Anterior cingulate cortex (tissue), 58 donors: ENCODE data around the gene CCT6A.
"Not testable (repeated sequence)": the region's sequence is repeated elsewhere in the genome, so short reads cannot be mapped to it uniquely, and the experiment has no call there.

Experiments used
- DNase-seq, 58 donors: peaks; one replicate each; lab custom pipeline; 2025; lab: John Stamatoyannopoulos, UW

The CCT6A gene

GRCh38 chr7:56051339-56052191 is at the start of gene CCT6A, which contains the start of gene PSPH:
CCT6A (plus strand) TSS chr7:56051765; CDS start chr7:56051849, 84 bp downstream.
PSPH (minus strand) TSS chr7:56051444; CDS start chr7:56021212, 30,232 bp downstream.
- peak; percentile 91 to 99 (median 97) for DNase-seq

DNA sequence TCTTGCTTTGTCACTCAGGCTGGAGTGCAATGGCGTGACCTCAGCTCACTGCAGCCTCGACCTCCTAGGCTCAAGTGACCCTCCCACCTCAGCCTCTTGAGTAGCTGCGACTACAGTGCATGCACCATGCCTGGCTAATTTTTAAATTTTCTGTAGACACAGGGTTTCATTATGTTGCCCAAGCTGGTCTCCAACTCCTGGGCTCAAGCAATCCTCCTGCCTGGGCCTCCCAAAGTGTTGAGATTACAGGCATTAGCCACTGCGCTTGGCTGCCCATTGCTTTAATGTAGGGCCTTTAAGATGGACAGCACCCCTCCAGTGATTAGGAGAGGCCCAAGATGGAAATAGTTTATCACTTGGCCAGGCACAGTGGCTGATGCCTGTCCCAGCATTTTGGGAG is 47.8 kb upstream of the CCT6A start:
- DNase-seq: no peak

- no peak for DNase-seq
Measured at GRCh38 chr7:56007167-56007652, 44.4 kb upstream of the CCT6A start.

DNA sequence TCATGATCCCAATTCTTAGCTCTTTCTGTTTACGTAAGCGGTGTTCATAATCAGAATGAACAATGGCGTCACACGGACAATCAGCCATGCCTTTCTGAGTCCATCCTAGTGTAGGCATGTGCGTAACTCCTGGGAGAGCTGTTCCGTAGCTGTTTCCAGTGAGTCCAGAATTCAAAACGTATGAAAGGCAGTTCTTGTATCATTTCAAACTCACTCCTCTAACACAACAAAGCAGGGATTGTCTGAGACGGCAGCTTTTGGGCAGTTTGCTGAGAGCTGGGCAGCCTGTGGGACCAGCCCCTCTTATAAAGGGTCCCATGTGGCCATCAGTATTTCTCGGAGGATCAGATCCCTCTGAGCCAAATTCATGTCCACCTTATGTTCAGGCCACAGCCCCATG is 43.7 kb upstream of the CCT6A start:
- peak in 34 of 58 donors; percentile 1 to 77 (median 22) for DNase-seq

DNA sequence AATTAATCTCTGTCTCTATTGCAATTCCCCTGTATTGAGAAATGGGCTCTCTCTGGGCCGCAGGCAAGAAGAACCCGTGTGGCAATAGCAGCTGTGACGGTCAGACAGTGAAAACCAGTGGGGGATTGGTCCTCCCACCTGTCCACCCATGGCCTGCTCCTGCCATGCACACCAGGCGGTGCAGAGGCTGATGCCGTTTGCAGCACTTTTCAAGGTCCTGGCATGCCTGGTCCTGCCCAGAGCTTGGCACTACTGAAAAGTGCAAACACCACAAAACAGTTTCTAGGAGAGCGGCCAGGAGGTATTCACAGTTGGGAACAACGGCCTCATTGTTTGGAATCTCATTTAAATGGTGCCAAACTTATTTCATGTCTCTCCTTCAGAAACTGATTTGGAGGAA is 41.9 kb upstream of the CCT6A start:
- peak in 56 of 58 donors; percentile 3 to 89 (median 52) for DNase-seq

- not testable (repeated sequence) for DNase-seq
Measured at GRCh38 chr7:56017015-56017414, 34.5 kb upstream of the CCT6A start.

- no peak for DNase-seq
Measured at GRCh38 chr7:56019501-56019900, 32.1 kb upstream of the CCT6A start.

- no peak for DNase-seq
Measured at GRCh38 chr7:56023500-56023899, 28.1 kb upstream of the CCT6A start.

DNA sequence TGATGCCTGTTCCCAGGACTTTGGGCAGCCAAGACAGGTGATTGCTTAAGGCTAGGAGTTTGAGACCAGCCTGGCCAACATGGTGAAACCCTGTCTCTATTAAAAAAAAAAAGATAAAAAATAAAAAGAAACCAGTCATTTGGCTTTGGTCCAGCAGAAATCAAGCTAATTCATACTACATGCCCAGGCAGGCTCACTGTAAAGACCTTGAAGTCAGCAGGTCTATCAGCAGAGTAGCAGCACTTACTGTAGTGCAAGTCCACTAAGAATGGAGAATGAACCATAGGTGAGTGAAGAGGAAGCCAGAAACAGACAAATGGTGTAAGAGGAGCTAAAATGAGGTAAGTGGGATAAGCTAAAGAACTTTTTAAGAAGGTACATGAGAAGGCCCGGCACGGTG is 25.0 kb upstream of the CCT6A start:
- DNase-seq: no peak

DNA sequence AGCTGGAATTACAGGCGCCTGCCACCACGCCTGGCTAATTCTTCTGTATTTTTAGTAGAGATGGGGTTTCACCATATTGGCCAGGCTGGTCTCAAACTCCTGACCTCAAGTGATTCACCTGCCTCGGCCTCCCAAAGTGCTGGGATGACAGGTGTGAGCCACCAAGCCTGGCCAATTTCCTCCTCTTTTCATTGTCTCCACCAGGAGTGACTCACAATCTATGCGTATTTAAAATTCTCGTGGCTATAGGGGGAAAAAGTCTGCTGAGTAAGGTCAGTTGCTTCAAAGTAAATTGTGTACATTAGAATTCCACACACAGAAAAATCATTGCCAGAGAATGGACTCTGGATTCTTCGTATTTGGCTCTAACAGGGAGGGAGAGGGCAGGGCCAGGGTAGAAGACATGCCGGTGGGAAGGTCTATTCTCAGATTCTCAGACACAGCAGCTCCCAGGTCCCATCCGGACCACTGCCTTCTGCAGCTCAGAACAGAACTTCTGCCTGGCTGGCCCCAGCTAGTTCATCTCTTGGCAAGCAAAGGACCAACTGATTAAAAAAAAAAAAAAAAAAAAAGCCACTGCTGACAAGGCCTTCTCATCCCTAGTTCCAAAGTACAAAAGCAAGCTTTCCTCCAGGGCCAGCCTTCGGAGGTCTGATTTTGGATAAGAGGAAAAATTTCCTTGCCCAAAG is 22.5 kb upstream of the CCT6A start:
- DNase-seq: no peak

DNA sequence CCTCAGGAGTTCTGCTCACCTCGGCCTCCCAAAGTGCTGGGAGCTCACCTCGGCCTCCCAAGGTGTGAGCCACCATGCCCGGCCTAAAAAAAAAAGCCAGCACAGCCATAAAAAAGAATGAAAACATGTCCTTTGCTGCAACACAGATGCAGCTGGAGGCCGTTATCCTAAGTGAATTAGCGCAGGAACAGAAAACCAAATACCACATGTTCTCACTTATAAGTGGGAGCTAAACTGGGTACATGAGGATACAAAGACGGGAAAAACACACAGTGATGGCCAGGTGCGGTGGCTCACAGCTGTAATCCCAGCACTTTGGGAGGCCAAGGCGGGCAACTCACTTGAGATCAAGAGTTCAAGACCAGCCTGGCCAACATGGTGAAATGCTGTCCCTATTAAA is 21.2 kb upstream of the CCT6A start:
- DNase-seq: no peak

GRCh38 chr7:56031556-56031955 is 20.0 kb upstream of the CCT6A start:
- not testable (repeated sequence) for DNase-seq

DNA sequence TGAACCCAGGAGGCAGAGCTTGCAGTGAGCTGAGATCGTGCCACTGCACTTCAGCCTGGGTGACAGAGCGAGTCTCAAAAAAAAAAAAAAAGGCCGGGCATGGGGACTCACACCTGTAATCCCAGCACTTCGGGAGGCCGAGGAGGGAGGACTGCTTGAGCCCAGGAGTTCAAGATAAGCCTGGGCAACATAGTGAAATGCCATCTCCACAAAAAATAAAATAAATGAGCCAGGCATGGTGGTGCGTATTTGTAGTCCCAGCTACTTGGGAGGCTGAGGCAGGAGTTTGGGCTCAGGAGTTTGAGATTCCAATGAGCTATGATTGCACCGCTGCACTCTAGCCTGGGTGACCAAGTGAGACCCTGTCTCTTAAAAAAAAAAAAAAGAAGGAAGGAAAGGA is 19.0 kb upstream of the CCT6A start:
- DNase-seq: not testable (repeated sequence)

GRCh38 chr7:56033671-56034432 is 17.7 kb upstream of the CCT6A start:
- peak in 56 of 58 donors; percentile 1 to 70 (median 36) for DNase-seq

- DNase-seq: no peak
Measured at GRCh38 chr7:56040730-56041129, 10.8 kb upstream of the CCT6A start.

- DNase-seq: not testable (repeated sequence)
Measured at GRCh38 chr7:56045758-56046157, 5.8 kb upstream of the CCT6A start.

GRCh38 chr7:56046721-56047445 is 4.7 kb upstream of the CCT6A start:
- no peak for DNase-seq

GRCh38 chr7:56047446-56048116 is 4.0 kb upstream of the CCT6A start:
- DNase-seq: not testable (repeated sequence)

GRCh38 chr7:56048245-56048644 is 3.3 kb upstream of the CCT6A start:
- DNase-seq: no peak
